IMR-90 (cell line): Measurements from ENCODE around the gene RMI1.
"Not testable (repeated sequence)": the region's sequence is repeated elsewhere in the genome, so short reads cannot be mapped to it uniquely, and the experiment has no call there.

Experiments used
- BHLHE40 ChIP-seq: fragments of 150-350 bp; IDR thresholded peaks from 2 replicates; pipeline ENCODE4 v1.6.1; 2016; ENCODE audit warnings: mild to moderate bottlenecking, low read depth, low read length
- CEBPB ChIP-seq: IDR thresholded peaks from 2 replicates; pipeline ENCODE4 v1.6.1; 2012; ENCODE audit warnings: low read depth, low read length, improper control_type of control experiment
- CTCF ChIP-seq: conservative IDR thresholded peaks from 2 replicates; pipeline ENCODE4 v1.5.1; 2012; ENCODE audit warnings: mild to moderate bottlenecking, low read depth, low read length, improper control_type of control experiment
- ELK1 ChIP-seq: fragments of 150-350 bp; IDR thresholded peaks from 2 replicates; pipeline ENCODE4 v1.6.1; 2016; ENCODE audit warnings: low read depth, mild to moderate bottlenecking, low read length, moderate library complexity, borderline replicate concordance
- MAFK ChIP-seq: IDR thresholded peaks from 2 replicates; pipeline ENCODE4 v1.6.1; 2012; ENCODE audit warnings: low read depth, low read length, improper control_type of control experiment
- MAZ ChIP-seq: IDR thresholded peaks from 2 replicates; pipeline ENCODE4 v1.6.1; 2012; ENCODE audit warnings: low read depth, mild to moderate bottlenecking, low read length, improper control_type of control experiment, moderate library complexity, borderline replicate concordance
- MXI1 ChIP-seq: IDR thresholded peaks from 2 replicates; pipeline ENCODE4 v1.6.1; 2012; ENCODE audit warnings: low read depth, mild to moderate bottlenecking, low read length, moderate library complexity, borderline replicate concordance
- NFE2L2 ChIP-seq: fragments of 150-350 bp; IDR thresholded peaks from 2 replicates; pipeline ENCODE4 v1.6.1; 2016; ENCODE audit warnings: low read depth, mild to moderate bottlenecking, low read length
- POLR2A ChIP-seq: IDR thresholded peaks from 2 replicates; pipeline ENCODE4 v1.6.1; 2012; ENCODE audit warnings: mild to moderate bottlenecking, low read depth, low read length
- RAD21 ChIP-seq: IDR thresholded peaks from 2 replicates; pipeline ENCODE4 v1.6.1; 2012; ENCODE audit warnings: low read length, improper control_type of control experiment
- RFX5 ChIP-seq: IDR thresholded peaks from 2 replicates; pipeline ENCODE4 v1.8.0; 2012; ENCODE audit warnings: low read depth, mild to moderate bottlenecking, low read length, moderate library complexity
- SMC3 ChIP-seq: fragments of 150-350 bp; IDR thresholded peaks from 2 replicates; pipeline ENCODE4 v1.6.1; 2016; ENCODE audit warnings: low read depth, mild to moderate bottlenecking, antibody characterized with exemption, low read length, moderate library complexity
- USF2 ChIP-seq: fragments of 150-350 bp; IDR thresholded peaks from 2 replicates; pipeline ENCODE4 v1.6.1; 2017; ENCODE audit warnings: mild to moderate bottlenecking, antibody characterized with exemption, low read length, low read depth

- TF ChIP-seq SMC3, CTCF, RFX5, BHLHE40, POLR2A, MXI1, MAZ, RAD21, USF2, NFE2L2, MAFK, ELK1, CEBPB: not testable (repeated sequence)
Observed at GRCh38 chr9:84041857-84042256, 61.3 kb downstream of the RMI1 start.
